Superior temporal gyrus (tissue), 1 donor: ENCODE data around the gene MPO.

ENCODE experiments used
- DNase-seq: peaks from one replicate; pipeline ENCODE4 v3.0.0-alpha.2; 2016; ENCODE audit errors: extremely low spot score

The MPO gene

GRCh38 chr17:58265902-58266875 lies 14.5 kb downstream of the MPO start:
- no peak for DNase-seq

- DNase-seq, result no peak
These were observed 15.5 kb downstream of the MPO start for GRCh38 chr17:58265271-58265670.

- no peak for DNase-seq
These were observed 16.2 kb downstream of the MPO start for GRCh38 chr17:58264407-58265103.

DNA sequence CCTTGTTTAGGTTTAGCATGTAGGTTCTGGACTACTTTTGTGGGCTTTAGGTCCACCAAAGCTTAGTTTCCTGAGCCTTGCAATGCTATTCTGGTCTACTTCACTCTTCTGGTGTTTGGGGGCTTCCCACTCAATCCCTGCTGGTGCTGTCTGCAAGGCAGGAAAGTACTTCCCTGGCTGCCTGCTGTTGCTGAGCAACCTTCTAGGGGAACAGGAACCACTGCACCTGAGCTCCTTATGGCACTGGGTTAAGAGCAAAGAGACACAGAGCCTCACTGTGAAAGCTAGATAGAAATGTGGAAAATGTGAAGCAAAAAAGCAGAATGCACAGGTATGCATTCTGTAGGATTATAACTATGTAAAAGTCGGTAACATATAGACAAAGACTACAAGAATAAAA lies 17.0 kb downstream of the MPO start:
- no peak for DNase-seq

DNA sequence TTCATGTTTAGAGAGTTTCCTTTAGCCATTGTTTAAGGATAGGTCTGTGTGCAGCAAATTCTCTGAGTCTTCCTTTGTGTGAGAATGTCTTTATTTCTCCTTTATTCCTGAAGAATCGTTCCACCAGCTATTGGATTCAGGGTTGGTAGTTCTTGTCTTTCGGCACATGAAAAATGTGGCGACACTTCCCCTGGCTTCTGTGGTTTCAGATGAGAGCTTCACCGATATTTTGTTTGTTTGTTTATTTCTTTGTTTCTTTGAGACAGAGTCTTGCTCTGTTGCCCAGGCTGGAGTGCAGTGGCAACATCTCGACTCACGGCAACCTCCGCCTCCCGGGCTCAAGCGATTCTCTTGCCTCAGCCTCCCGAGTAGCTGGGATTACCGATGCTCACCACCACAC lies 18.6 kb downstream of the MPO start:
- DNase-seq, result no peak

GRCh38 chr17:58254803-58255202 lies 25.9 kb downstream of the MPO start:
- DNase-seq, result no peak

DNA sequence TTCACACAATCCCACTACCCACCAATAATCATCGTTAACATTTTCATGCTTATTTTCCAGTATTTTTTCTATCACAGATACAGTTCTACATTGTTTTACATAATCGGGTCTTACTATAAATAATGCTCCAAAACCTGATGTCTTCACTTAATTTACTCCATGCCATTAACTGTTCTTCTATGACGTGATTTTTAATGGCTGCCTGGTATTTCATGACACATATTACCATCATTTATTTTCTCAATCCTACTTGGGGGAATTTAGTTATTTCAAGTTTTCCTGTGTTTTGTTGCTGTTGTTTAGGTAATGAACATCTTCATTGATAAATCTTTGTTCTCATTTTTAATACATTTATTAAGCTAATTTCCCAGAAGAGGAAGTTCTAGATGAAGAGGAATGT lies 27.7 kb downstream of the MPO start:
- no peak for DNase-seq

- no peak for DNase-seq
These were observed 28.6 kb downstream of the MPO start for GRCh38 chr17:58252141-58252540.

DNA sequence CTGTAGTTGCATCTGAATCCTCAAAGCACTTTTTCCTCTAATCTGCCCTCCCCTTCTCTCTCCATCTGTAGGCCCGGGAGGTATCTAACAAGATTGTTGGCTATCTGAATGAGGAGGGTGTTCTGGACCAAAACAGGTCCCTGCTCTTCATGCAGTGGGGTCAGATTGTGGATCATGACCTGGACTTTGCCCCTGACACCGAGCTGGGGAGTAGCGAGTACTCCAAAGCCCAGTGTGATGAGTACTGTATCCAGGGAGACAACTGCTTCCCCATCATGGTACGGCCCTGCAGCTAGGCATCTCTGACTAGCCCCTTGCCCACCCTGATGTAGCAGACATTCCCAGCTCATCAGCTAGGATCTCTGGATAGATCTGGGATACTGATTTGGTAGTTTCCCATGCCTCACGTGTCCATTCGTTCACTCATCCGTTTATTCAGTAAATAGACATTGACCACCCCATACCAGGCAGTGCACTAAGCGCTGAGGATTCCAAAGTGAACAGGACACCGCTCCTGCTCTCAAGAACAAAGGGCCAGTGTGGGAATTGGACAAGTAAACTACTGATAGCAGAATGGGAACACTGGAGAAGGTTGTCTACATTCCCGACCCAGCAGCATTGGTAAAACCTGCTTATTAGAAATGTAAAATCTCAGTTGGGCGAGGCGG lies 30.3 kb downstream of the MPO start:
- DNase-seq, result no peak

DNA sequence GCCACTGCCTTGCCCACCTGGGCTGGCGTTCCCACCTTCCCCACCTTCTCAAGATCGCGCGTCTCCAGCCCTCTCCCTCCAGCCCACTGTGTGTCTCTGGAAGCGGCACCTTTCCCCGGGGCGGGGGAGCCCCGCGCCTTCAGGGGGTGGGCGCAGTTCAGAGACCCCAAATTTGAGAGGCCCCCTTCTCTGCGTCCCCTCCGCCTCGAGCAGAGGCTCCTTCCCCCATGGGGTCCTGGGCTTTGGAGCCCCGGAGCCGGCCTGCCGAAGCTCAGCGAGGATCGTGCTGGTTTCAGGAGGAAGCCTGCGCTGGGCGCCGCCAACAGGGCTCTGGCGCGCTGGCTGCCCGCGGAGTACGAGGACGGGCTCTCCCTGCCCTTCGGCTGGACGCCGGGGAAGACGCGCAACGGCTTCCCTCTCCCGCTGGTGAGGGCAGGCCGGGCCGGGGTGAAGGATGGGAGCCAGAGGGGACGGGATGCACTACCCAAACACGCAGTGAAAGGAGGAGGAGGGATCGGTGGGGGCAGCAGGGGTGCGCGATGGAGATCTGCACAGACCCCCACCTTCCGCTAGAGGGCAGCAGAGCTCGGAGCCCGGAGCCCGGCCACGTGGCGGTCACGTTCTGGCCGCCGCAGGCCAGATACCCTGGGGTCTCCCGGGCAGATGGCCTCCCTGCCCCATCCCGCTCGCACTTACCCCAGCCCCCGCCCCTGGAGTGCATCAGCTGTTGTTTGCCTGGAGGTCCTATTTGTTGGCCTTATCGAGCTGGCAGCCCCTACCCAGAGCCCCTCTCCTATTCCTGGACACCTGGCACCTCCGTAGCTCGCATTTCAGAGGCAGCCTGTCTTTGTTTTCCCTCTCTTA lies 31.2 kb downstream of the MPO start:
- peak; percentile 73 for DNase-seq

- DNase-seq, result no peak
These were observed 31.8 kb downstream of the MPO start for GRCh38 chr17:58248955-58249269.

- DNase-seq, result no peak
These were observed 33.0 kb downstream of the MPO start for GRCh38 chr17:58247511-58248363.

DNA sequence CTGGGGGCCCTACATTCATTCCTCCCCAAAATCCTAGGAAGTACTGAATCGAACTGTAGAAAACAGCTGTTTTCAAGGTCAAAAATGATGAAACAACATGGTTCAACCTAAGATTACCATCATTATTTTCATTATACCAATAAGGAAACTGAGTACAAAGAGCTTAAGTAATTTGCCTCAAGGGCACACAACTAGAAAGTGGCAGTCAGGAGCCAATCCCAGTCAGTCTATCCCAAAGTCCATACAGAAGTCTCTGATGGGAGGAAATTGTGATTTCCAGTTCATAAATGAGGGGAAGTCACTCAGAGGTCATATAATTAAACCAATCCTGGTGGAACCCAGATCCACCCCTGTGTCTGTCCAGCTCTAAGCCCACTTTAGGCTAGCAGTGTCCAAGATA lies 34.0 kb downstream of the MPO start:
- no peak for DNase-seq

- DNase-seq, result no peak
These were observed 34.5 kb downstream of the MPO start for GRCh38 chr17:58246104-58246740.

DNA sequence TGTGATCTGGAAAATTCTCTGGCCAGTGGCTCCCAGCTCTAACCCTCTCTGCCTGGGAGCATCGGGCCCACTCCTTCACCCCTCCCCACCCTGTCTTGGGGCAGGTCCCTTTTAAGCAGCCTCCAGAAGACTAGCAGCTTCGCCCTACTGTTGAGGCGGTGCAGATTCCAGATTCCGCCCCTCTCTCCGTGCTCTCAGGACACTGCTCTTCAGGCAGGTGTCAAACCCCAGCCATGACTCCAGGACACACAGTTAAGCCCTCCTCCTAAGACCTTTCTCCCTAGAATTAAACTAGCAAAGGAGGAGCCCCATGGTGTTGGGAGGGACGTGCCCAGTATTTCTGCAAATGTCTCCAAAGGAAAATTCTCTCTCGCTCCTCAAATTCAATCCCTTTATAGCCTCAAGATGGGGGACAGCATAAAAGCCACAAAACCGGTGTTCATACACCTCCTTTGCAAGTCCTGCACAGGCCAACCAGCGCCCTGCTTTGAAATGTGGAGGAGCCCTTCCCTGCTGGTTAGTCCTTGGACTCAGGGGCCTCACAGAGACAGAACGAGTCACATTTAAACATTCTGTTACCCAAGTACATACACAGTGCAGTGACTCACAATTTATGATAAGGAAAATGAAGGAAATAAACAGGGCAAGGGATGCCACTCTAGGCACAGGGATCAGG lies 35.2 kb downstream of the MPO start:
- DNase-seq, result no peak

GRCh38 chr17:58244963-58245362 lies 35.8 kb downstream of the MPO start:
- DNase-seq, result no peak

DNA sequence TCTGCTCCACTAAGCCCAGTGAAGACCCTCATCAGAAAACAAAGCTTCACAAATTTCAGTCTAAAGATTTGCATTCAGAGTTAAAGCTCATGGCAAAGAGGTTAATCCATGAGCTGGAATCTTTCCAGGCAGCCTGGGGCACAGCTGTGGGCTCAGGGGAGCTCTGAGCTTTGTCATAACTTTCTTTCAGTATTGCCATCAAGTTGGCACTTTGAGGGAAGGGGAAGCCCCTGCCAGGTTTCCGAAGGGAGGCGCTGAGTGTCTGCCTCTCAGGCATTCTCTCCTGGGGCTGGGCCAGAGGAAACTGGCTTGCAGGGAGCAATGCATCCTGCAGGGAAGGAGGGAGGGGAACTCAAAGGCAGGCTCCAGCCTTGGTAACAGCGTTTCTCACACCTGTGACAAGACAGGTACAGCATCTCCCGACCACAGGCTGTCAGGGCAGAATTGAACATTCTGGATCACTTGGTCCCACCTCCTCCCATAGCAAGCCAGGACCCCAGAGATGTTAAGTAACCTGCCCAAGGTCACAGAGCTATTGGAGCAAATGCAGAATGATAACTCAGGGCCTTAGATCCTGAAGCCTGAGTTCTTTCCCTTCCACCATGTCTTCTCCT lies 38.5 kb downstream of the MPO start:
- no peak for DNase-seq

DNA sequence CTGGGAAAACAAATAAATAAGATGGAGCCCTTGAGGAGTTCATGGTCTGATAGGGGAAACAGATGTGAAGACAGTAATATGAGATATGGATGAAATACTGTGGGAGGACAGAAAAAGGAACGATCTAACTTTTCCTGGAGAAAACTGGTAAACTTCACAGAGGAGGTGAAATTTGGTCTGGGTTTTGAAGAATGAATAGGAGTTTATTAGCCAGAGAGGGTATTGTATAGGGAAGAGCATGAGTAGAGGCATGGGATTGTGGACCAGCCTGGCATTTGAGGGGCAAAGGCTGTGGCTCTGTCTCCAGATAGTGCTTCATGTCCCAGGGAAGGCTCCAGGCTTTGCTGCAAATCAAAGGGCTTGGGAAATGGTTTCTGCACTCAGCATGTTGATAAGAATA lies 40.7 kb downstream of the MPO start:
- no peak for DNase-seq

GRCh38 chr17:58238147-58238634 lies 42.5 kb downstream of the MPO start, which contains the start of gene LPO:
TSS of gene LPO (plus strand) at chr17:58238584. CDS start at chr17:58242980, 4,396 bp downstream.
- no peak for DNase-seq
